Stomach (tissue), 4 donors: ENCODE data around the gene GPC6.

Source experiments
- EP300 ChIP-seq: sonication (generic); formaldehyde crosslinking; IDR thresholded peaks from one replicate; pipeline ENCODE4 v1.6.1; 2017; ENCODE audit warnings: antibody characterized with exemption
- TF ChIP-seq, protein P1 (sequence below), 7 experiments: fragments of 450-650 bp in 4 of 7; fragments of 200-600 bp in 3 of 7; sonication (generic) in 3 of 7; IDR thresholded peaks; one replicate each; pipeline ENCODE4 v1.5.1; 2016 to 2019; ENCODE audit warnings: antibody characterized with exemption in 7 of 7, control low read depth in 2 of 7, mild to moderate bottlenecking in 1 of 7

DNA sequence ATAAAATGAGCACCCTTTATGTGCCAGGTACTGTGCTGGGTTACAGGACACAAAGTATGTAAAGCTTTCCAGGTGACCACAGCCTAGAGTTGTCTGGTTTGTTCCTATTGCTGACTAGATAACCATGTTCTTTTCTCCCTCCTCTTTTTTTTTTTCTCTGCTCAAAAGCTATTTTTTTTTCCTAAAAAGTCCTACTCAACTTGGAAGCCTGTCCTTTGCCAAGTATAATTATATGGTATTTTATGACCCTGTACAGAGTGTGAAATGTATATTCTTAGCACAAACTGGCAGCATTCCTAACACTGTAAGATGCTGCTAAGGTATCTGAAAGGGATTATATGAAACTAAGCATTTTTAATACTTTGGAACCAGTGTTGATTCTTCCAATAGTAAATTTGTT is 171.0 kb downstream of the GPC6 start:
- TF ChIP-seq, protein P1, sequence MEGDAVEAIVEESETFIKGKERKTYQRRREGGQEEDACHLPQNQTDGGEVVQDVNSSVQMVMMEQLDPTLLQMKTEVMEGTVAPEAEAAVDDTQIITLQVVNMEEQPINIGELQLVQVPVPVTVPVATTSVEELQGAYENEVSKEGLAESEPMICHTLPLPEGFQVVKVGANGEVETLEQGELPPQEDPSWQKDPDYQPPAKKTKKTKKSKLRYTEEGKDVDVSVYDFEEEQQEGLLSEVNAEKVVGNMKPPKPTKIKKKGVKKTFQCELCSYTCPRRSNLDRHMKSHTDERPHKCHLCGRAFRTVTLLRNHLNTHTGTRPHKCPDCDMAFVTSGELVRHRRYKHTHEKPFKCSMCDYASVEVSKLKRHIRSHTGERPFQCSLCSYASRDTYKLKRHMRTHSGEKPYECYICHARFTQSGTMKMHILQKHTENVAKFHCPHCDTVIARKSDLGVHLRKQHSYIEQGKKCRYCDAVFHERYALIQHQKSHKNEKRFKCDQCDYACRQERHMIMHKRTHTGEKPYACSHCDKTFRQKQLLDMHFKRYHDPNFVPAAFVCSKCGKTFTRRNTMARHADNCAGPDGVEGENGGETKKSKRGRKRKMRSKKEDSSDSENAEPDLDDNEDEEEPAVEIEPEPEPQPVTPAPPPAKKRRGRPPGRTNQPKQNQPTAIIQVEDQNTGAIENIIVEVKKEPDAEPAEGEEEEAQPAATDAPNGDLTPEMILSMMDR (IDR thresholded peaks at IDR 0.05) = no peak
- TF ChIP-seq EP300 = no peak
